Spleen (tissue), 7 donors: ENCODE measurements around the gene RAB11FIP5.

Experiments used
- CTCF ChIP-seq, 11 experiments: fragments of 200-600 bp in 7 of 11; fragments of 450-650 bp in 4 of 11; sonication (generic) in 4 of 11; IDR thresholded peaks in 8 of 11; conservative IDR thresholded peaks in 3 of 11; 1 replicate in 7 of 11; 2 replicates in 4 of 11; pipeline versions ENCODE4 v1.4.0 to v1.8.0; 2016 to 2021; ENCODE audit warnings: antibody characterized with exemption in 11 of 11, inconsistent platforms in 4 of 11, mild to moderate bottlenecking in 1 of 11
- POLR2A ChIP-seq, 3 donors: fragments of 450-650 bp; IDR thresholded peaks; one replicate each; pipeline ENCODE4 v1.5.1; 2017; ENCODE audit warnings: antibody characterized with exemption in 3 of 3, mild to moderate bottlenecking in 1 of 3
- donor health status: DM: no; HTN: no; CAD: no; lungs with moderate emphysema.
- donor health status: DM: no; HTN: no; CAD: no.
- donor health status: DM: no; HTN: no; CAD: no.

GRCh38 chr2:73142937-73143336 lies 30.2 kb upstream of the RAB11FIP5 start:
- TF ChIP-seq CTCF (IDR thresholded peaks at IDR 0.05 in 8 of 11, conservative IDR thresholded peaks at IDR 0.05 in 3 of 11) (no peak), POLR2A (IDR thresholded peaks at IDR 0.05) (no peak)
